Retinal pigment epithelial cell (primary cell): ENCODE data around the gene CFAP77.
A peak's percentile ranks its signal among the peaks of the same experiment; 100 is the strongest.

Experiments
- DNase-seq: peaks from one replicate; pipeline ENCODE4 v3.0.0-alpha.2; 2010; ENCODE audit warnings: low read depth
- H3K4me3 ChIP-seq: 2 replicates; pipeline ENCODE4 v1.5.1; 2011; ENCODE audit warnings: mild to moderate bottlenecking, low read length, control low read depth, moderate library complexity
- TF ChIP-seq, protein P1 (sequence below): conservative IDR thresholded peaks from 2 replicates; pipeline ENCODE4 v1.5.1; 2011; ENCODE audit warnings: low read depth, low read length, control low read depth, inconsistent platforms

The CFAP77 gene

DNA sequence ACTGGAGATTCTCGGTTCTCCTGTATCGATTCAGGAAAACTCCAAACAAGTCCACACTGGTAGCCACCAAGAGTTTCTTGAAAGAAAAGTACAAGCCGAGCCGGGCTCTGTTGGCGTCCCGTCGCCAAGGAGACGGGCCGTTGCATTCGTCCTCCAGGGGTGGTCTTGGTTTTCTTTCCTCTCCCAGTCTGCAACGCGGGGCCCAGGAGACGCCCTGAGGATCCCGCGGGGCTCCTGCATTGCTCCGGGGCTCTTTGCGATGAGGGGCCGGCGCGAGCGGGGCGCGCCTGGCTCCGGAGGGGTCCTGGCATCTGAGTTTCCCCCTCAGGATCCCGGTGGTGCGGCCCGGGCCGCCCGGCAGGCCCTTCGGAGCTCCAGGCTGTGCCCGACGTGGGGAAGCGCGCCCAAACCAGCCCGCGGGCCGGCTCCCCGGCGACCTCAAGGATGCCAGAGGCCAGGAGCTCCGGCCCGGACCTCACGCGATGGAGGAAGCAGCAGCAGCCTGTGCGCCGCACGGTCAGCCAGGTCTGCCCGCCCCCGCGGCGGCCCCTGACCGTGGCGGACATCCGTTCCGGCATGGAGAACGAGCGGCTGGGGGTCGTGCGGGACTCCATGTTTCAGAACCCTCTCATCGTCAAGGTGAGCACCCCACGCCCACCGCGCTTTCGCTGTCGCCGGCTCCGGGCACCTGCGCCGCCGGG, at the start of gene CFAP77:
Gene CFAP77 (plus strand): TSS at position 384 of the 701 bp plus-strand sequence. CDS start 61 bp downstream, at position 445.
- TF ChIP-seq, protein P1, sequence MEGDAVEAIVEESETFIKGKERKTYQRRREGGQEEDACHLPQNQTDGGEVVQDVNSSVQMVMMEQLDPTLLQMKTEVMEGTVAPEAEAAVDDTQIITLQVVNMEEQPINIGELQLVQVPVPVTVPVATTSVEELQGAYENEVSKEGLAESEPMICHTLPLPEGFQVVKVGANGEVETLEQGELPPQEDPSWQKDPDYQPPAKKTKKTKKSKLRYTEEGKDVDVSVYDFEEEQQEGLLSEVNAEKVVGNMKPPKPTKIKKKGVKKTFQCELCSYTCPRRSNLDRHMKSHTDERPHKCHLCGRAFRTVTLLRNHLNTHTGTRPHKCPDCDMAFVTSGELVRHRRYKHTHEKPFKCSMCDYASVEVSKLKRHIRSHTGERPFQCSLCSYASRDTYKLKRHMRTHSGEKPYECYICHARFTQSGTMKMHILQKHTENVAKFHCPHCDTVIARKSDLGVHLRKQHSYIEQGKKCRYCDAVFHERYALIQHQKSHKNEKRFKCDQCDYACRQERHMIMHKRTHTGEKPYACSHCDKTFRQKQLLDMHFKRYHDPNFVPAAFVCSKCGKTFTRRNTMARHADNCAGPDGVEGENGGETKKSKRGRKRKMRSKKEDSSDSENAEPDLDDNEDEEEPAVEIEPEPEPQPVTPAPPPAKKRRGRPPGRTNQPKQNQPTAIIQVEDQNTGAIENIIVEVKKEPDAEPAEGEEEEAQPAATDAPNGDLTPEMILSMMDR: no peak
- DNase-seq: no peak
- peak within 1 kb of the TSS; percentile 44 for H3K4me3 ChIP-seq

DNA sequence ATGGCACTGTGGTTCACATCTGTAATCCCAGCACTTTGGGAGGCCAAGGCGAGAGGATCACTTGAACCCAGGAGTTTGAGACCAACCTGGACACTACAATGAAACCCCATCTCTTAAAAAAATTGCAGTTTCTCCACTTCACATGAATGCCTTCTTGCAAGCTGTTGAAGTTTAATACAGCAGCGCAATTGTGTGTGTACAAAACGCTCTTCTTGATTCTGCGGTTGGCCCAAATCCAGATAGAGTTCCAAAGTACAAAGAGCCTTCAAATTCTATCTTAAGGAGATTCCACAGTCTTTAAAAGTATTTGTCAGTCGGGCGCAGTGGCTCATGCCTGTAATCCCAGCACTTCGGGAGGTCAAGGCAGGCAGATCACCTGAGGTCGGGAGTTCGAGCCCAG, 45.9 kb upstream of the CFAP77 start:
- no peak overlapping the region for H3K4me3 ChIP-seq
- no peak for DNase-seq
- TF ChIP-seq, protein P1: no peak

DNA sequence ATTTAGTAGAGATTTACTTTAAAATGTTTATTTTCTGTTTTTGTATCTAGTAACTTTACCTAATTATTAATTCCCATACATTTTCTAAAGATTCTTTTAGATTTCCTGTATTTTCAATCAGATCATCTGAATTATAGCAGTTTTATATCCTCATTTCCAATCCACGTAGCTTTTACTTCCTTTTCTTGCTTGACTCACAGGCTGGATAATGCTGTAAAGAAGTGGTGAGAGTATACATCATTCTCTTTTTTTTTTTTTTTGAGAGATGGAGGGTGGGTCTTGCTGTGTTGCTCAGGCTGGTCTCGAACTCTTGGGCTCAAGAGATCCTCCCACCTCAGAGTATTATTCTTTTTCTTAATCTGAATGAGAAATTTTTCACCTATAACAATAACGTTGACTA, 44.0 kb upstream of the CFAP77 start:
- TF ChIP-seq, protein P1: no peak
- no peak for DNase-seq
- no peak overlapping the region for H3K4me3 ChIP-seq

DNA sequence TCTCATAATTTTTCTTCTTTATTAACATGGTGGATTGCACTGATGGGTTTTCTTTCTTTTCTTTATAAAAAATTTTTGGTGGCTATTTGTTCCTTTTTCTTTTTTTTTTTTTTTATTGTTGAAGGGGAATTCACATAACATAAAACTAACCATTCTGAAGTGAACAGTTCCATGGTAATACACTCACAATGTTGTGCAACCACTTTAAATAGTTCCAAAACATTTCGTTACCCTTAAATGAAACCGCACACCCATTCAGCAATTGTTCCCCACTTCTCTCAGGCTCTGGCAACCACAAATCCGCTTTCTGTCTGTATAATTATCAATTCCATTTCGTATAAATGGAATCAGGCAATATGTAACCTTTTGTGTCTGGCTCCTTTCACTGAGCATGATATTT, 43.5 kb upstream of the CFAP77 start:
- no peak overlapping the region for H3K4me3 ChIP-seq
- DNase-seq: no peak
- TF ChIP-seq, protein P1: no peak

DNA sequence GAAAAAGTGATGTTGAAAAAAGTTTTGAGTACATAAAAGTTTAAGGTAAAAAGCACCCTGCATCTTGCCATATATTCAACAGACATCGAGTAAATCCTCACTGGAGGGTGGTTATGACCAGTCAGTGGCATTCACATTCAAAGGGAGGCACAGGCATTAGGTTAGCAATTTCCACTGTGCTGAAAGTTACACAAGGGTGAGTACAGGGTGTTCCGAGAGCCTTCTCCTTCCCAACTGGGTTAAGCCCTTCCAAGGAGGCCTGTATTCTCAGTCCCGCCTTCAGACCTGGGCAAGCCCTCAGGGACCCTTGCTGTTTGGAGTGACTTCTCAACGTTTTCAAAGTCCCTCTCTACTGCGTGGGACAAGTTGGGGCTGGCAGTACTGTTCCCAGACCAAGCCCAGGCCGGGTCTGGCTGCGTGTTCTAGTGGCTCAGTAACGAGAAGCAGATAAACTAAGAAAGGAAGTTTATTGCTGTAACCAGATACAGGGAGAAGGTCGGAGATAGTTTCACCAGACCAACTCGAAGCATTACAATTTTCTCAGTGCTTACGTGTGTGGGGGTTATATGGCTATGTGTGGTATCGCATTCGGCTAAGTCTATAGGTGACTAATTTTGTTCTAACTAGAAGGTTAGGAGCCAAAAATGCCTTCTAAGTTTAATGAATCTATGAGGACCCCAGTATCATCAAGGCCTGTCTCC, 42.2 kb upstream of the CFAP77 start:
- no peak overlapping the region for H3K4me3 ChIP-seq
- no peak for DNase-seq
- TF ChIP-seq, protein P1: no peak

DNA sequence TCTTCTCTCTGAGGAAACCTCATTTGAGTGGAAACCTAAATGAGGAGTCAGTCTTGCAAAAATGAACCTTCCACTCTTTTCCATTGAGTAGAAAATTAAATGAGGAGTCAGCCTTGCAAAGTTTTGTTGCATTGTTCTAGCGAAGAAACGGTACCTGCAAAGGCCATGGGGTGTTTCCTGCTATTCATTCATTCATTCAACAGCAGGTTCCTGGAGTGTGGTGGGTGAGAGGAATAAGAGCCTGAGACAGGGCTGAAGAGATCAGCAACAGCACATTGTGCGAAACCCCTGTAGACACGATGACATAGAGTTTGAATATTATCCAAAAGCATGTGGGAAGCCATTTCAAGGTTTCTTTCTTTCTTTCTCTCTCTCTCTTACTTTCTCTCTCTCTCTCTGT, 40.6 kb upstream of the CFAP77 start:
- no peak for DNase-seq
- H3K4me3 ChIP-seq: no peak overlapping the region
- TF ChIP-seq, protein P1: no peak

DNA sequence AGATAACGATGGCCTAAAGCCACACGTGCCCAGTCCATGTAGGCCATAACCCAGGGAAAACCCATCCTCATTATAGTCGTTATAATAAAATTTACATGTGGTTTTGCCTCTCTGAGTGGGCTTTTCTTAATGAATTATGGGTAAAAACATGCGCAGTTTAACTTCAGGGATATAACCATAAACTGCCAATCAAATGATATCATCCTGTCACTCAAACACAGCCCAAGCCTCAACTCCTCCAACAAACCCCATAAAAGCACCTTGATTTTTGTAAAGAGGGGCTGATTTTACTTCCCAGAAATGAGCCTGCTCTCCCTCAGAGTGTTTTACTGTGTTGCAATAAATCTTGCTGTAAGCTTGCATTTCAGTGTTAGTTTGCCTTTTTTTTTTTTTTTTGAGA, 39.4 kb upstream of the CFAP77 start:
- TF ChIP-seq, protein P1: no peak
- no peak for DNase-seq
- no peak overlapping the region for H3K4me3 ChIP-seq
